ENCODE data around the gene PRPF6.
A peak's percentile ranks its signal among the peaks of the same experiment; 100 is the strongest.

The PRPF6 gene

DNA sequence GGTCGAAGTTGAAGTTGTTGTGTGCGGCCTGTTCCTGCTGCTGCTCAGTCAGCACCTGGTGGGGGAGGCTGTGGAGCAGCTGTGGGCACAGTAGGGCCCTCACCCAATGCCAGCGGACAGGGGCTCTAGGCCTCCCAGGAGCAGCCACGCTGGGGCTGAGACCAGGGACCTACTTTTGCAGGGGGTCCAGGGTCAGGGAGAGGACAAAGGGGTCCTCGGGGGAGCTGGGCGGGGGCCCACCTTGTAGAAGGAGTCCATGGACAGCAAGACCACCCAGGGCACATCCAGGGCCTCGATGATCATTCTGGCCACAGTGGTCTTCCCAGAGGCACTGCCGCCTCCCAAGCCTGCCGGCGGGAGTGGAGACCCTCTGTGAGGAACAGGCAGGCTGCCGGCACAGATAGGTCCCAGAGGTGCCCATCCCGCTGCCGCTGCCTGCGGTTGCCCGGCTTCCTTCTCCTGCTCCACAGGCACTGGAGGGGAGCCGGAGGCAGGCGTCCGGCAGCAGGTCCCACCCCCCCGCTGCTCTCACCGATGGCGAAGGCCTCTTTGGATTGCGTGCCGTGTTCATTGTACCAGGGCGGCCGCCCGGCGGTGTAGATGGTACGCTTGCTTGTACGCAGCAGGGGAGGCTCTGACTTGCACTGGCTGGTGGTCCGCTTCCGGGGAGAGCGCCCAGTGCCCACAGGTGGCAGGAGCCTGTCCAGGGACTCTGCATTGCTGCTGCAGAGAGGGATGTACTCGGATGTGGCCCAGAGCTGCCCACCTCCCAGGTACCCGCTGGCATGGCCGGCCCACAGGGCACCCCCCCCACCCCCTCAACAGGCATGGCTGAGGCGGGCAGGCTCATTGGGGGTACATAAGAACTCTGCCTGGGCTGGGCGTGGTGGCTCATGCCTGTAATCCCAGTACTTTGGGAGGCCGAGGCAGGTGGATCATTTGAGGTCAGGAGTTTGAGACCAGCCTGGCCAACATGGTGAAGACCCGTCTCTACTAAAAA is 34.7 kb upstream of the PRPF6 start:
- no peak for DNase-seq

DNA sequence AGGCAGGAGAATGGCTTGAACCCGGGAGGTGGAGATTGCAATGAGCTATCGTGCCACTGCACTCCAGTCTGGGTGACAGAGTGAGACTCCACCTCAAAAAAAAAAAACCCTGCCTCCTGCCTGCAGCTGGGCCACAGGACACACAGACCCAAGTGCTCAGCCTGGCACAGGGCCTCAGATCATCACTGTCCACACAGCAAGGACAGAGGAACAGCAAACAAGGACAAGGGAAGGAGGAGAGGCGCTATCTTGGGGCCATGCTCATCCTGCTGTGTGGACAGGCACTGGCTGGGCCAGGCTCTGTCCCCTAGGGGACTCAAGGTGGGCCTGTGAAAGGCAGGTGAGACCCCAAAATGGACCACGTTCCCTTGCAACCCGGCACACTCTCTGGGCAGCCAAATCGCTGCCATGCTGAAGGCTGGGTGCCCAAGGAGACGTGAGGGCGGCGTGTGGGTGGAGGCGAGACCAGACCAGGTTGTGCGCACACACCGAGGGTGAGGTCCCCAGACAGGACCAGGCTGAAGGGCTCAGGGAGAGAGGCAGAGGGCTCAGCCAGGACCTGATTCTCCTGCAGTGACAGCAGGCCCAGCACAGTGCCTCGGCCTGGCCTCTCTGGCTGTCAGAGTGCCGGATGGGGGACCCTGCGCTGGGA is 33.8 kb upstream of the PRPF6 start:
- DNase-seq = no peak

DNA sequence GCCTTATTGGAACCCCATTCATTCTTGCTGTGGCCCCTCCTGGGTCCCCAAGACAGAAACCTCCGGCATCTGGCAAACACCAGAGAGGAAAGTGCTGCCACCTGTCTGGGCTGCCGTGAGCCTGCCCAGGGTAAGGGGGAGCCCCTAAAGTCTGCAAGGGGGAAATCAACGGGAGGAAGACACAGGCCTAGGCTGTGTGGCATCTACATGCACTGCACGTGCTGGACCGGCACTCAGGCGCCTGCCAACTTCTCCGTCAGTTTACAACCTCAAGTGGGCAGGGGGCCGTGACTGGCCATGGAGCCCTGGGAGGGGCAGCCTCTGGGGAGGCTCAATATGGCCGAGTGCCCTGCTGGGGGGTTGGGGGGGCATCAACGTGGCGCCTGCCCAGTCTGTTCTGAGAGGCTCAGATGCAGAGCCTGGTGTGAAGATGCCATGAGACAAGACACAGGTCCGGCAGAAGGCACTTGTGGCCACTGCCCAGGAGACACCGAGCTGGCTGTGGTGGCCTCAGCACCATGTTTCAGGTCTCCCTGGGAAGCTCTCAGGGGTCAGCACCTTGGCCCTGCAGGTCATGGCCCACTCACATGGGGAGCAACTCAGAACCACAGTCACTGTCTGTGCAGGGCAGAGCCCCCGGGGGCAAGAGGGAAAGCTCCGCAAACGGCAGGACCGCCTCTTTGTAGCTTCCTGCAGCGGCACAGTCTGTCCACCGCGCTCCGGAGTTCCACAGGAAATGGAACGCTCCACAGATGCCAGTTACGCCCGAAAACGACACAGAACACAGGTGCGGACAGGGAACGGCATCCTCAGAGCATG is 33.1 kb upstream of the PRPF6 start:
- DNase-seq = no peak

DNA sequence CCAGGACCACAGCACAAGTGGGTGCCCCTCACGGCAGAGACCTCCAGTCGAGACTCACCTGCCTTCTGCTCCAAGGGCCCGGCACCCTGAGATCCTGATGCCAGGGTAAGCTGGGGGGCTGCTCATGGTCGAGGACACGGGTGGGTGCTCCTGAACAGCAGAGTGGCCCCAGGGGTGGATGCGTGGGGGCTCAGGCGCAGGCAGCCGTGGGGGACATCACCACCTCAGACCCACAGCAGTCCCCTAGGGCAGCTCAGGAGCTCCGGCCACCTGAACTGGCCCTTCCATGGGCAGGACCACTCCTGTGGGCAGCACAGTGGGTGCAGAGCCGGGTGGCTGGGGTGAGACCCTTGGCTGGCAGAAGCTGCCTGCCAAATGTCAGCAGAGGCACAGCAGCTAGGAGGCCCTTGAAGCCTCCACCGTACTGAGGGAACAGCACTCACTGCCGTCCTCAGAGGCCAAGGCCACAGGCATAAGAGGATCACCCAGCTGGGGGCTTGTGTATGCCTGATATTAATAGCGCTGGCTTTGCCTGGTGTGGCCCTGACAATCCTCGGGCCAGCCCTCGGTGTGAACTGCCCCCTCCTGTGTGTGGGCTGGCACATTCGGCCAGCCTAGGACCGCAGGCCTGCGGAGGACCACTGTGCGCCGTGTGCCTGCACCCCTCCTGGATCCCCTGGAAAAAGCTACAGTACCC is 30.1 kb upstream of the PRPF6 start:
- no peak for DNase-seq

DNA sequence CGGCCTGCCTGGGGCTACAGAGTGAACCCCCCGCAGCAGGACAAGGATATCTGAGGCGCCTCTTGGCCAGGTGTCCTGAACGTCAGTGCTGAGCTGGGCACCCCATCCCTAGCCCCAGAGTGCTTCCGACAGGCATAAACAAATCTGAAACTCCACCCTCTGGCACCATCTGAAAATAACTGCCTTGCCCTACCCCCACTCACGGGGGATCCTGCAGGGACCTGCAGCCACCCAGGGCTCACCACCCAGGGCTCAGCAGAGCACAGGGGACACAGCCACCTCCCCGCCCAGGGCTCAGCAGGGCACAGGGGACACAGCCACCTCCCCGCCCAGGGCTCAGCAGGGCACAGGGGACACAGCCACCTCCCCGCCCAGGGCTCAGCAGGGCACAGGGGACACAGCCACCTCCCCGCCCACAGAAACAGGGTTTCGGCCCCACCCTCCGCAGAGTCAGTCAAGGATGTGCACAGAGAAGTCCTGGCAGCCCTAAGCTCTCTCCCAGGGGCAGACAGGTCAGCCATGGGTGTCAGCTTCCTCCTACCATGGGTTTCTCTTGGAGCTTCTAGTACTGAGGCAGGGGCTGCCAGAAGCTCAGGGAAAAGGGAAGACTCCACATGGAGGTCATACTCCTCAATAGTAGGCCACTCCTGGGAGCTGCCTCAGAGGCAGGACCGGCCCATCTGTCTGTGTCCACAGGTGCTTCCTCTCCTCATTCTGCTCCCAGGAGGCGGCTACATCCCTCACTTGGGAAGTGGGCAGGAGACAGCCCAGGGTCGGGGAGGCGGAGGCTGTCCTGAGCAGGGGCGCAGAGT is 29.3 kb upstream of the PRPF6 start:
- DNase-seq = no peak

DNA sequence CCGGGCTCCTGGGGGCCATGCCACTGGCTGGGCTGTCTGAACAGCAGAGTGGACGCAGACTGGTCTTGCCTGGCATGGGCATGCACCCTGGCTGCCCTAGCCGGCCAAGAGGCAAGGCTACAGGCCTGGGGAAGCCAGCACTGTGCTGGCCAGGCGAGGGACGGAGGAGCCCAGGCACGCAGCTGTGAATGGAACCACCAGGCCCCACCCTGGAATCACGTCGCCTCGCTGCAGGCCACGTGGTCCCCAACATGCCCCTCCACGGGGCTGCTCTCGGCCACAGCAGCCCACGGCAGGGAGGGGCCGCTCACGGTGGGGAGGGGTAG is 28.8 kb upstream of the PRPF6 start:
- DNase-seq = no peak

DNA sequence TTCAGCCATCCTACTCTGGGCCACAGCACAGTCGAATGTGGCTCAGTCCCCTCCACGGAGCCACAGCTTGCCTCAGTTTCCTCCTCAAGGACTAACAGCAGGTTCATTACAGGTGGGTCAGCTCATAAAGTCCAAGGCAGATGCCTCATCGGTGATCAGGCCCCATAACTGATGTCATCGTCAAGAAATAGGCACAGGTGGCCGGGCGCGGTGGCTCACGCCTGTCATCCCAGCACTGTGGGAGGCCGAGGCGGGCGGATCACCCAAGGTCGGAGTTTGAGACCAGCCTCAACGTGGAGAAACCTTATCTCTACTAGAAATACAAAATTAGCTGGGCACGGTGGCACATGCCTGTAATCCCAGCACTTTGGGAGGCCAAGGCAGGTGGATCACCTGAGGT is 28.2 kb upstream of the PRPF6 start:
- no peak for DNase-seq

DNA sequence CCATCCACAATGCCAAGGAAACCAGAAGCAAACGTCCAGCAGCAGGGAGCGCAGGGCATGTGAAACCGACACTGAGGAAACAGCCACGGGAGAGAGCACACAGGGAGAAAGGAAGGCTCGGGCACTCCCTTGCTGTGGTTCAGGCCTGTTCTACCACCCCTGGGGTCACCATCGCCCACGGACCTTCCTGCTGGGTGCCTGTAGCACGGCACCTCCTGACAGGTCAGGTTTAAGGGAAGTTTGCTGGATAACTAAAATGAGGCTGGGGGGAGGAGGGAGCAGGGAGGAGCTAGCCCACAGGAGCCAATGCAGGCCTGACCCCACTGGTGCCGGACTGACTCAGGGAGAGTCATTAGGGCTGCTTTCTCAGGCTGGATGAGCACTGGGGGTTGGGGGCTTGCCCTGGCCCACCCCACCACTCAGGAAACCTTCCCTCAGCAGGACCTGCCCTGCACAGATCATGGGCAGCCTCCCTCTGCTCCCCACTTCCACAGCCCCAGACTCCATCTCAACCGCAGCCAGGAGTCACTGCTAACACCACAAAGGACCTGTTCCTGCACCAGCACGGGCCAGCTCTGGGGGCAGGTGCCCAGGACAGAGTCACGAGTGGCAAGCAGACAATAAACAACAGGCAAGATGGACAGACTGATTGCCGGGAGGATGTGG is 27.0 kb upstream of the PRPF6 start:
- no peak for DNase-seq

DNA sequence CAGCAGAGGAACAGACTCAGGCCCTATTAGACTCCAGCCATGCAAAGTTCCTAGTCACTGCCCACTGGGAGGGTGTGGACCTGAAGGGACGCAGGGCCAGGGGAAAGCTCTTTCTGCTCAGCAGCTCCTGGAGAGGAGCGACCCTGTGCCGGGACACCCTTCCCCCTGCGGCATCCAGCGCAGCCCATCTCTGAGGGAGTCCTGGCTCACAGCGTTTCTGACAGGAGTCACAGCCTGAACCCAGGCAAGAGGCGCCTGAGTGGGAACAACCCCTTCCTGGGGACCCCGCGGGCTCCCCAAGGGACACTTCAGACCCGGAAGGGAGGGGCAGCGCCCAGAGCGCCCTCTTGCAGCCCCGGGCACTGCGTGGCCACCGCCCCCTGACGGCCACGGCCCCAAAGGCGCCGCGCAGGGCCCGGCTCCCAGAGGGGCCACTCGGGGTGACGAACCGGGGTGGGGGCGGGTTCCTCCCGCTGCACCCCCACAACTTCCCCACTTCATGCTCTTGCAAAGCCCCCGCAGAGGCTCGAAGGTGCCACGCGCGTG is 25.6 kb upstream of the PRPF6 start:
- peak; percentile 39 for DNase-seq

DNA sequence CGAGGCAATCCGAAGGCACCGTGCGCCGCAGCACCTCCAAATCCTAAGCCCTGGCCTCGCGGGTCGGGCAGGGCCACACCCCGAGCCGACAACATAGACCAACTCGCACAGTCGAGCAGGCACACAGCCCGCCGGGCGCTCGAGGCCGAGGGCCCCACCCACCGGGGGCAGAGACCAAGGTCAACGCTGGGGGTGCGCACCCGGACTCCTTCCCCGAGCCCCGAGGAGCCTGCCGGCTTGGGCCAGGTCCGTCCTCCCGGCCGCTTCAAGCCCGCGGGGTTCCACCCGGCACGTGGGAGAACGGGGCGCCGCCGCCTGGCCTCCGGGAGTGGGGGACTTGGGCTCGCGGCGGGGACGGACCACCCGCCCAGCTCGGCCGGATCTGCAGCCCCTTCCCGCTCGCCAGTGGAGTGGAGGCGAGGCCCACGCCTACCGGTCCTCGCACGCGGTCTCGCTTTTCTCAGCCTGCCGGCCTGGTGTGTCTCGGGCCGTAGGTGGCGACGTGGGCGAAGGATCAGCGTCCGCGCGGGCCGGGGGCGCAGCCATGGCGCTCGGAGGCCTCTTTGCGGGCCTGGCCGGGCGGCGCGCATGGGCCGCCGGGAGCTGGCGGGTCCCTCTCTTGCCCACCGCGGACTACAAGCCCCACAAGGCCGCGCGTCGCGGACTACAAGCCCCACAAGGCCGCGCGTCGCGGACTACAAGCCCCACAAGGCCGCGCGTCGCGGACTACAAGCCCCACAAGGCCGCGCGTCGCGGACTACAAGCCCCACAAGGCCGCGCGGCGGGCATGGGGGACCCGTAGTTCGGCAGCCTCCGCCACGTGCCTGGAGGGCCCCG is 24.9 kb upstream of the PRPF6 start, which contains the start of gene UCKL1:
UCKL1 (minus strand) TSS at position 590 of the 837 bp plus-strand sequence; CDS start at position 546, 44 bp downstream.
- peak; percentile 87 for DNase-seq

DNA sequence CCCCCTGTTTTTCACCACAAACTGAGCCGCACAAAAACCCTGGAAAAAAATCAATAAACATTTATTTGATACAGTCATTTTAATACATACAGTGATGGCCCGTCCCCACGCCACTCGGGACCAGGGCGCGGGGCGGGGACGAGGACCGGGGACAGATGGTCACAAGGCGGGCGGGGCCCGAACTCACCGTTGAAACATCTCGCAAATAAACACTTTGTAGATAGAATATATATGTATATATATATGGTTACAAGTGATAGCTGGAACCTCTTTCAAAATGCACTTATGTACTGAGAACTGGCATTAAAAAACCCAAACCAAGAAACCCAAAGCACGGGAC is 24.3 kb upstream of the PRPF6 start:
- no peak for DNase-seq

DNA sequence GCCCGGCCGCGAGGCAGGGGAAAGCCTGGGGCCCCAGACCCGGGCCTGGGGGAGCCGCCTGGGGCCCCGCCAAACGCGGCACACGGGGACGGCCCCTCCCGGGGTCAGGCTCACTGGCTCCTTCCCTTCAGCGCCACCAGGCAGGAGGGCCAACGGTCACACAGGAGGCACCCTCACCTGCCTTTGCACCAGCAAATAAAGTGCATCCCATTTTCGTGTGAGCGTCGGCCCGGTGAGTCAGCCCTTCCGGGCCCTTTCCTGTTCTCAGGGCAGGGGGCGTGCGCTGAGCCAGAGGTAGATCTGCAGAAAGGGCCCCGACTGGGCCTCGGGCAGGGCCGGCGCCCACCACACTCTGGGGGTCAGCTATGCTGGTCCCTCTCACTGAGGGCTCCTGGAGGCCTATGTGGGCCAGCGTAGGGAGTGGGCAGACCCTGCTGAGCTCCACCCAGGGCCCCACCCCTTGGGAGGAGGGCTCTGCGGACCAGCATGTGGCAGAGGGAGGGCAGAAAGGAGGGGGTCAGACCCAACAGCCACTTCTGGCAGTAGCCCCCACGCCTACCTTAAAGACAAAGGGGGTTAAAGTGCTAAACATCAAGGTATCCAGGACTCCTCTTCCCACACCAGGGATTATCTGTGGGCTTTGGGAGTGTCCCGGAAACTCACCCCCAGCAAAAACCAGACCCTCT is 23.8 kb upstream of the PRPF6 start:
- peak; percentile 63 for DNase-seq

DNA sequence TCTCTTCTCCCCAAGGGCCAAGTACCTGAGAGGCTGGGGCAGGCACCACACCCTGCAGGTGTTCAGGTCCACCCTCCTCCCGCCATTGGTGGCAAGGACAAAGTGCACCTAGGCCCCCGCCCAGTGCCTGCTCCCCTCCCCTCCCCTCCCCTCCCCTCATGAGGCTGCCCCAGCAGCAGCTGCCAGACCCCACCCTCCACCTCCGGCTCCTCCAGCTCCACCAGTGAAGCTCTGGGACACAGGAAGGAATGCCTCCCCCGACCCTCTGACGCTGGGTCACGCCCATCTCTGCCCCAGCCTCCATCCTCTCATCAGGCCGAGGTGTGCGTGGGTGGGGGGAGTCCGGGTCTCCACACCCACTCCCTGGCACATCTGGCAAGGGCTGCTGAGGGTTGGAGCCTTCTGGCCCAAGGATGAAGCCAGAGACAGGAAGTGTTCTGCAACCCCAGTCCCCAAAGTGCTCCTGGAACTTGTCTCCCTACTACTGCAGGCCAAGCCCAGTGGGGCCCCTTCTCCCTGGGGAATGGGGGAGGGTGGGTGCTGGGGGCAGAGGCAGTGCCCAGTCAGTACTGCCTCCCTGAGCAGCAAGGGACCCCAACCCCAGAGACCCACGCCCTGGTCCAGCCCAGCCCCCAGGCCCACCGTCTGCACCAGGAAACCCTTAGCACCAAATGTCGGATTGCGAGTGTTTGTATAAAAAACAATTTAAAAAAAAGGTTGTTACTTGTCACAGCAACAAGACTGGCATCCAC is 23.1 kb upstream of the PRPF6 start:
- no peak for DNase-seq

DNA sequence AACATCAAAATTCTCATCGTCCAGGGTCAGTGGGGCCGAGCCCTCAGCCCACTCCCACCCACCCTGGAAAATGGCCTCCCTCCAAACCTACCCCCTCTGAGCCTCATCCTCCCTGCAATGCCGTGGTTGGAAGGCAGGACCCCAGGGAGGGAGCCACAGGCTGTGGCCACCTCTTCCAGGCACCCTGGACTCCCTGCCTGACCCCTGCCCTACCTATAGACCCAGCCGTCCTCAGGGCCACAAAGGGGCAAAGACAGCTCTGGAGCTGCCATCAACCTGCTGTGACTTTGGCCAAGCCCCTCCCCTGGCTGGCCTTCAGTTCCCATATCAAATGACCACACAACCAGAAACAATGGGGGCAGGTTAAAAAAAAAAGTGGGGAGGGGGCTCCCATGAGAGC is 22.5 kb upstream of the PRPF6 start:
- no peak for DNase-seq

DNA sequence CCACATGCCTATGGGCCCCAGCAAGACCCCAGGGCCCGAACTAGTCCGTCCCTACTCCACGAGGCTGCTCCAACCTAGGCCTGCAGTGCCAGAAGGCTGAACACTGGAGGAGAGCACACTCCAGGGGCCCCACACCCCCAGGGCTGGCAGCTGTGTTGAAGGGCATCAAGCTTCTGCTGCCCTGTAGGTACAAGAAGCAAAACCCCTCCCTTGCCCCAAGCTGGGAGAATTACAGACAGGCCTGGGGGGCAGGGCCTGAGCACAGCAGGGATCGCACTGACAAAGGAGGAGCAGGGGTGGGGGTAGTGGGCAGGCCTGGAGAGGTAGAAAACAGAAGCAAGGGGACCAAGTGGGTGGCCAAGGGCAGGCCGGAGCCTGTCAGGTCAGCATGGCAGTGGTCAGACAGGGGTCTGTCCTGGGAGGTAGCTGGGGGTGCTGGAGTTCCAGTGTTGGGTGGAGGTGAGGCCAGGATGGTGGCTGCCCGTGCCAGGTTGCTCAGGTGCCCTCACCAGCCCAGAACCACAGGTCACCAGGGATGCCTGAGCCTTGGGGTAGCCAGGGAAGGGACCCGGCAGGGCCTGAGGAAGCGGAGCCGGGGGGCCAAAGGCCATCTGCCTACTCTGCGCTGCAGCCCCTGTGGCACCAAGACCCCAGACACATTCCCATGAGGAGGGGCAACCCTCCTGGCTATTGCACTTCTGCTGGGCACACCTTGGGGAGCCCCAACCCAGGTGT is 21.8 kb upstream of the PRPF6 start:
- DNase-seq = no peak

DNA sequence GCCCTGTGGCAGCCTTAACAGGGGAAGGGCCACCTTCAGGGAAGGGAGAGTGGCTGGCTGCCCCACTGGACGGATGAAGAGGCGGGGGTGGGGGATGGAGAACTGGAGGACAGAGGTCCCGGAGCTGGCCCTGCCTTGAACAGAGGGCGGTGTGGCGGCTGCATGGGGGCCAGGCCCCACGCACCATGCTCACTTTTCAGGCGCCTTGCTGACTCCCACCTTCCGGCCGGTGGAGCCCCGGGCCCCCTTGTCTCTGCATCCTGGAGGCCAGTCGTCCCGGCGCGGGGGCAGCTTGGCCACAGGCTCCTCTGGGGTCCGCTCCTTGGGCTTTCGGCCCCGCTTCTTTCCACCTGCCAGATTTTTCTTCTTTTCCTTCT is 21.2 kb upstream of the PRPF6 start:
- no peak for DNase-seq

Measured in fibroblast of skin of back (primary cell).